ENCODE measurements around the gene ANTXR1. TPM values are rescaled to one million over a fixed set of nuclear protein-coding genes. Genes with fewer than 3 reads are reported as not detected.

ANTXR1 gene
- total RNA-seq (10 to 100 TPM; 45.7 to 65.0 TPM), polyA plus RNA-seq (ENCODE audit: insufficient read length in 2 of 2) (10 to 100 TPM; 47.5 to 47.8 TPM)
- long read RNA-seq, donor 1, full-length matches to known transcripts, result 5 of 5 reads
- long read RNA-seq, donor 1, partial matches to known transcripts, result 0 of 5 reads
- long read RNA-seq, donor 1, other reads (novel, unspliced or antisense), result 0 of 5 reads
- long read RNA-seq, donor 2, full-length matches to known transcripts, result 4 of 4 reads
- long read RNA-seq, donor 2, partial matches to known transcripts, result 0 of 4 reads
- long read RNA-seq, donor 2, other reads (novel, unspliced or antisense), result 0 of 4 reads
- long read RNA-seq, donor 3, full-length matches to known transcripts, result 3 of 3 reads
- long read RNA-seq, donor 3, partial matches to known transcripts, result 0 of 3 reads
- long read RNA-seq, donor 3, other reads (novel, unspliced or antisense), result 0 of 3 reads
- long read RNA-seq, donor 4, full-length matches to known transcripts, result 2 of 26 reads
- long read RNA-seq, donor 4, partial matches to known transcripts, result 24 of 26 reads
- long read RNA-seq, donor 4, other reads (novel, unspliced or antisense), result 0 of 26 reads

DNA sequence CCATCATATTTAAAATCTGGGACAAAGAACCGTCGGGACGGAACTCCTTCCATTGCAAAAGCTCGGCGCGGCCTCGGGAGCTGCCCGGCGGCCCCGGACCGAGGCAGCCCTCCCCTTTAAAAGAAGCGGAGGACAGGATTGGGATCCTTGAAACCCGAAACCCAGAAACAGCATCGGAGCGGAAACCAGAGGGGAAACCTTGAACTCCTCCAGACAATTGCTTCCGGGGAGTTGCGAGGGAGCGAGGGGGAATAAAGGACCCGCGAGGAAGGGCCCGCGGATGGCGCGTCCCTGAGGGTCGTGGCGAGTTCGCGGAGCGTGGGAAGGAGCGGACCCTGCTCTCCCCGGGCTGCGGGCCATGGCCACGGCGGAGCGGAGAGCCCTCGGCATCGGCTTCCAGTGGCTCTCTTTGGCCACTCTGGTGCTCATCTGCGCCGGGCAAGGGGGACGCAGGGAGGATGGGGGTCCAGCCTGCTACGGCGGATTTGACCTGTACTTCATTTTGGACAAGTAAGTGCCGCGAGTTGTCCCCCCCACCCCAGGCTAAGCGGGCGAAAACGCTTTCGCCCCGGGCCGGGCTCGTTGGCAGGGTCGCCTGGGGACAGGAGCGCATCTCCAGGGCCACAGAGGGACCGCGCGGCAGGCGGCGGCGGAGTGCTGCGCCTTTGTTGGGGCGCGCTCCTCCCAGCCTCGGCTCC, at the start of gene ANTXR1:
Gene ANTXR1, plus strand, starts transcription at position 38 of the 698 bp plus-strand sequence. Its CDS starts 321 bp downstream, at position 359.
- H3K9me3 ChIP-seq (ENCODE audit: control insufficient read depth, insufficient read depth, low read length), result no peaks in the 10 kb centered on the region
- peaks cover 12% of the 10 kb centered on the region for H3K4me1 ChIP-seq (ENCODE audit: control insufficient read depth, insufficient read depth, low read length)
- no peaks in the 10 kb centered on the region for H3K36me3 ChIP-seq (ENCODE audit: control insufficient read depth, insufficient read depth, low read length)
- peak within 1 kb of the TSS; percentile 89 for H3K27ac ChIP-seq (ENCODE audit: low read depth, low read length)
- WGBS (ENCODE audit: insufficient coverage), result under 1% methylated on average over 63 of the region's 63 CpGs
- H3K4me3 ChIP-seq (ENCODE audit: low read depth, low read length), result peak within 1 kb of the TSS; percentile 93
- DNase-seq (ENCODE audit: low read depth in 4 of 6, low spot score in 6 of 6), result peak in 5 of 6 donors; percentile 66 to 95 (median 71)
- peaks cover 4% of the 10 kb centered on the region for H3K27me3 ChIP-seq (ENCODE audit: control insufficient read depth, insufficient read depth, low read length)

DNA sequence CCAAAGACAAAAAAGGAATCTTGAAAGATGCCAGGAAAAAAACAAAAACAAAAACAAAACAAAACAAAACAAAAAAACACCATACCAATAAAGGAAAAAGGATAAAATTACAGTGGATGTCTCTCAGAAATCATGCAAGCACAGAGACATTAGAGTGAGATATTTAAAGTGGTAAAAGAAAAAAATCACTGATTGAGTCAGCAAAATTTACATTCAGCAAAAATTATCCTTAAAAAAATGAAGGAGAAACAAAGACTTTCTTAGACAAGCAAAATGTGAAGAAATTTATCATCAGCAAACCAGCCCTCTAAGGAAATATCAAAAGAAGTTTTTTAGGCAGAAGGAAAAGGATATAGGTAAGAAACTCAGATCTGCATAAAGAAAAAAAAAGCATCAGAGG, 48.7 kb upstream of the ANTXR1 start:
- Histone ChIP-seq H3K9me3 (ENCODE audit: control insufficient read depth, insufficient read depth, low read length) (no peaks in the 10 kb centered on the region), H3K36me3 (ENCODE audit: control insufficient read depth, insufficient read depth, low read length) (no peaks in the 10 kb centered on the region), H3K27me3 (ENCODE audit: control insufficient read depth, insufficient read depth, low read length) (no peaks in the 10 kb centered on the region), H3K4me3 (ENCODE audit: low read depth, low read length) (no peak overlapping the region), H3K27ac (ENCODE audit: low read depth, low read length) (no peak overlapping the region), H3K4me1 (ENCODE audit: control insufficient read depth, insufficient read depth, low read length) (no peaks in the 10 kb centered on the region)
- no peak for DNase-seq (ENCODE audit: low read depth in 4 of 6, low spot score in 6 of 6)

DNA sequence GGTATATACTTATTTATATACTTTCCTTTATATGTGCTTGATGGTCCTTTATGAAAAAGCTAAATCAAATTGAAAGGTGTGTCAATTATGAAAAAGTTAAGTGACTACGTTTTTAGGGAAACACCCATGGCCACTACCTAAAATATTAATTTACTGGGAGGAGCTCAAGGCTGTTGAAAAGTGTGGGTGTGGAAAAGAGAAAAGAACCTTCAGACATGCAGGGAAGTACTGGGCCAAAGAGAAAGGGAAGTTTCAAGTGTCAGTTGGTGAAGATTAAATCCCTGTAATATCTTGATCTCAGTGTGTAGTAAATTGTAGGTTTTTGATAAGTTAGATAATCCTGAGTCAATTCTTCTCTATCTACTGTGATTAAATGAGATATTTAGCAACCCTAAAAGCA, 44.8 kb upstream of the ANTXR1 start:
- DNase-seq (ENCODE audit: low read depth in 4 of 6, low spot score in 6 of 6), result no peak

DNA sequence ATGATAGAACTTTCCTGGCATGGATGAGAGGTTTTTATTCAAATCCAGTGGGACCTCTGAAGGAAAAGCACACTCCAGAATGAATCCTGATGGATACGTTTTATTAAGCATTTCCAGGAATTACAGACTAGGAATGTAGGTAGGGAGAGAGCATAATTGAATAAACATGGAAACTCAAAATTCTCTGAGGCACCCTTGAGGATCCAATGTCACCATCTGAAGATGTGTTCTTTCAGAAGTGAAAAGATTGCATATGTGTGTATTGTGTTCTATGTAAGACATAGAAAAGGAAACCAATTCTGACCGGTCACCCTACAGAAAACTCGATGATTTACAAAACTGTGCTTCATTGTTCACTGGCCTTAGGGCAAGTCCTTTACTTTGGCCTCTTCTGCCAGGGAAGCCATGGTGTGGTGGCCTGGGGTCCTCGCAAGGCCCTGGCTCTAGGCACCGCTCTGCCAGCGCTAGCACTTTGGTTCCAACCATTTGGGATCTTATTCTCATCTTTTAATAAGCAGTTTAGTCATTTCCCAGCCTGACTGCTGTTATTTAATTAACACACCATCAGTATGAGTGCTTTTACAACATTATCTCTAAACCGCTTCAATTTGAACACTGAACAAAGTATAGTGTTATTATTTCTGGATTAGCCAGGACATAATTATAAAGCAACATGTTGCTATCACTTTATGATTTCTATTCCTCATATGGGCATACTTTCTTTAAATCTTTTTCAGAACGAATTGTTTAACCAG, 43.1 kb upstream of the ANTXR1 start:
- no peak overlapping the region for H3K27ac ChIP-seq (ENCODE audit: low read depth, low read length)
- H3K36me3 ChIP-seq (ENCODE audit: control insufficient read depth, insufficient read depth, low read length), result no peaks in the 10 kb centered on the region
- peak in 1 of 6 donors; percentile 54 for DNase-seq (ENCODE audit: low read depth in 4 of 6, low spot score in 6 of 6)
- H3K9me3 ChIP-seq (ENCODE audit: control insufficient read depth, insufficient read depth, low read length), result no peaks in the 10 kb centered on the region
- WGBS (ENCODE audit: insufficient coverage), result 84% methylated on average over 7 of the region's 8 CpGs
- no peaks in the 10 kb centered on the region for H3K27me3 ChIP-seq (ENCODE audit: control insufficient read depth, insufficient read depth, low read length)
- no peak overlapping the region for H3K4me3 ChIP-seq (ENCODE audit: low read depth, low read length)
- H3K4me1 ChIP-seq (ENCODE audit: control insufficient read depth, insufficient read depth, low read length), result no peaks in the 10 kb centered on the region

More for the DNA sequence above, 44.8 kb upstream of the ANTXR1 start:
- no CpG with 5 or more reads among the region's 1 CpG for WGBS (ENCODE audit: insufficient coverage)
- Histone ChIP-seq H3K4me1 (ENCODE audit: control insufficient read depth, insufficient read depth, low read length) (no peaks in the 10 kb centered on the region), H3K27me3 (ENCODE audit: control insufficient read depth, insufficient read depth, low read length) (no peaks in the 10 kb centered on the region), H3K36me3 (ENCODE audit: control insufficient read depth, insufficient read depth, low read length) (no peaks in the 10 kb centered on the region), H3K4me3 (ENCODE audit: low read depth, low read length) (no peak overlapping the region), H3K27ac (ENCODE audit: low read depth, low read length) (no peak overlapping the region), H3K9me3 (ENCODE audit: control insufficient read depth, insufficient read depth, low read length) (no peaks in the 10 kb centered on the region)

DNA sequence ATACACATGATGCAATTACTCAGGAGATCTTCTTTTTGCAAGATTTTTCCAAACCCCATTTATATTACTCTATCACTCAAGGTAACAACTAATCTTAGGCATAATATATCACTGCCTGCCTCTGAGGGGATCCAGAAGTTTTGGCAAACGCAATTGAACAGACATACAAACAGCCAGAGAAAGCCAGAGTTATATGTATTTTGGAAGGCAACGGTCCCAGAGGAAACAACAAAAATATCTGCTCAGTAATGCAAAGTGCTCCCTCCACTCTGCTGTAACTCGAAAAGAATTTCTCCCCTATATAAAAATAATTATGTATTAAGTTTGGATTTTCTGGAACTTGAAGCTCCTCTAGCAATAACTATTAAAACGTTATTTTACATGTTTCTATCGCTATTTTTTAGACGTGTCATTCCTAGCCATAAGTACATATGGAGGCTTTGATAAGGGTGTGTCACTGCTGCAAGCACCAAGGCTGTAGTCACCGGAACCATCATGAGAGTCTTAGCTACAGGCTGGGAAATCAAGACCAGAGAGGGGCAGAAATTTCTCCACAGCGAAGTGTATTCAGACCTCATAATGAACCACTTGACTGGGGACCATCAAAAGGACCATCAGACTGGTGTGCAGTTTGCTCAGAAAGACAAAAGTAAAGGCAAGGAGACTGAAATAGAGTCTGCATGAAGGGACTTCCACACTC, 42.3 kb upstream of the ANTXR1 start:
- Histone ChIP-seq H3K4me3 (ENCODE audit: low read depth, low read length) (no peak overlapping the region), H3K36me3 (ENCODE audit: control insufficient read depth, insufficient read depth, low read length) (no peaks in the 10 kb centered on the region), H3K27me3 (ENCODE audit: control insufficient read depth, insufficient read depth, low read length) (no peaks in the 10 kb centered on the region), H3K4me1 (ENCODE audit: control insufficient read depth, insufficient read depth, low read length) (no peaks in the 10 kb centered on the region), H3K9me3 (ENCODE audit: control insufficient read depth, insufficient read depth, low read length) (no peaks in the 10 kb centered on the region), H3K27ac (ENCODE audit: low read depth, low read length) (no peak overlapping the region)
- DNase-seq (ENCODE audit: low read depth in 4 of 6, low spot score in 6 of 6), result no peak
- WGBS (ENCODE audit: insufficient coverage), result 90% methylated on average over 2 of the region's 8 CpGs

DNA sequence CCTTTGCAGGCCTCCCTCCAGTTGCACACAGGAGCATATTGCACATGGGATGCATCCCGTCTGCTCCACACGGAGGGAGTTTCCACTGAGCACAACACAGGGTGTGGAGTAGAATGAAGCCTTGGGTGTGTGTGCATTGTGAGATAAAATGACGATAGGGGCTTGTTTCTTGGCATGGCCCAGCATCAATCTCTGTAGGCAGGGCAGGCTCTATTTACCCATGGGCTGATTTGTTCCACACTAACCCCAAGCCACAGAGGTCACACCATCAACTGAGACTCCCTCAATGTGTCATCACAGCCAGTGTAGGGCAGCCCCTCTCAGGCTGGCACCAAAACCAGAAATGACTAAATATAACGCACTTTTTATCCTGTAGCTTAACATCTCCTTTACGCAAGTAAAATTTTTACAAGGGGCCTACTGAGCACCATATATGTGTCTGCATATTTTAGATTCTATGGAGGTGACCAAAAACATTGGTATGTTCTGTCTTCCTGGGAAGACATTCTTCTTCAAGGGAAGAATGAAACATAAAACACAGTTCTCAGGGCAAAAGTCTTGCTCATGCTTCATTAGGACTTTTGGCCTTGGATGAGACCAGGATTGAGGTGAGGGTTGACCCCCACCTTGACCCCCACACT, 41.3 kb upstream of the ANTXR1 start:
- Histone ChIP-seq H3K27ac (ENCODE audit: low read depth, low read length) (no peak overlapping the region), H3K36me3 (ENCODE audit: control insufficient read depth, insufficient read depth, low read length) (no peaks in the 10 kb centered on the region), H3K27me3 (ENCODE audit: control insufficient read depth, insufficient read depth, low read length) (no peaks in the 10 kb centered on the region), H3K4me3 (ENCODE audit: low read depth, low read length) (no peak overlapping the region), H3K9me3 (ENCODE audit: control insufficient read depth, insufficient read depth, low read length) (no peaks in the 10 kb centered on the region), H3K4me1 (ENCODE audit: control insufficient read depth, insufficient read depth, low read length) (no peaks in the 10 kb centered on the region)
- 51% methylated on average over 3 of the region's 5 CpGs for WGBS (ENCODE audit: insufficient coverage)
- DNase-seq (ENCODE audit: low read depth in 4 of 6, low spot score in 6 of 6), result no peak

DNA sequence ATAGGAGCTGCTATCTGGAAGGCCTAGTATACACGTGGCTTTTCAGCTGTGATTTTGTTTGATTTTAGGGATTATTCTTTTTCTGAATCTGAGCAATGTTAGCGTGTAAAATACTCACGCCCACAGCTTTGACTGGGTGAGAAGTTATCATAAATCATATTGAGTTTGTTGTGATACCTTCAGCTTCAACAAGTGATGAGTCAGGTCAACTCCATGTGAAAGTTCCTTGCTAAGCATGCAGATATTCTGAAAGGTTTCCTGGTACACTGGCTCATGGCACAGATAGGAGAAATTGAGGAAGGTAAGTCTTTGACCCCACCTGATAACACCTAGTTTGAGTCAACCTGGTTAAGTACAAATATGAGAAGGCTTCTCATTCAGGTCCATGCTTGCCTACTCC, 38.7 kb upstream of the ANTXR1 start, which contains the start of gene GKN1:
Gene GKN1, plus strand, starts transcription at position 386 of the 400 bp plus-strand sequence. CDS start 42 bp downstream, outside the sequence.
- WGBS (ENCODE audit: insufficient coverage), result no CpG with 5 or more reads among the region's 3 CpGs
- H3K4me1 ChIP-seq (ENCODE audit: control insufficient read depth, insufficient read depth, low read length), result no peaks in the 10 kb centered on the region
- no peak within 1 kb of the TSS for H3K4me3 ChIP-seq (ENCODE audit: low read depth, low read length)
- no peak for DNase-seq (ENCODE audit: low read depth in 4 of 6, low spot score in 6 of 6)
- no peaks in the 10 kb centered on the region for H3K9me3 ChIP-seq (ENCODE audit: control insufficient read depth, insufficient read depth, low read length)
- no peaks in the 10 kb centered on the region for H3K27me3 ChIP-seq (ENCODE audit: control insufficient read depth, insufficient read depth, low read length)
- H3K36me3 ChIP-seq (ENCODE audit: control insufficient read depth, insufficient read depth, low read length), result no peaks in the 10 kb centered on the region
- no peak within 1 kb of the TSS for H3K27ac ChIP-seq (ENCODE audit: low read depth, low read length)

DNA sequence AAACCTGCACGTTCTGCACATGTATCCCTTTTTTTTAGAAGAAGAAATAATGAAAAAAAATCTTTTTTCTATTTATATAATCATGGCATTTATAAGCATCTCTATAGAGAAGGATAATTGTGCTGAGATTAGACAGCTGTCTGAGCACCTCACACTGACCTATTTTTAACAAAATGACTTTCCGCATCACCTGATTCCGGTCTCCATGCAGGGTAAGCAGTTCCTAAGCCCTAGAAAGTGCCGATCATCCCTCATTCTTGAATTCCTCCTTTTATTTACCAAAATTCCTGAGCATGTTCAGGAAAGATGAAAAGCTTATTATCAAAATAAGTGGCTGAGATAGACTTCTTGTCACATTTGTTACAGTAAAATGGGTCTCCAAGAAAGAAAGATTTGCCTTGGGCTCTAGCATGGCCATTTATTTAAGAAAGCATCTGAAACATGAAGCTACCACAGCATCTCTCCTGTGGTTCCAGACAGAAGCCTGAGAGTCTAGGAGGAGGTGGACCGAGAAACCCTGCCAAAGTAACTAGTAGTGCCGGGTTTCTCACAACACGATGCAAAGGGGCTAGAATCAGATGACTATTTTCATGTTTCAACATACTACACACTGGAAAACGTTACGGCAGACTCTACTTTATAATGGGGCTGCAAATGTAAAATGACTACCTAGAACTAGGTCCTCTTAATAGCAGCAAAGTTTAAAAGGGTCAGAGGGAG, 37.9 kb upstream of the ANTXR1 start:
- no peak for DNase-seq (ENCODE audit: low read depth in 4 of 6, low spot score in 6 of 6)
- no peaks in the 10 kb centered on the region for H3K27me3 ChIP-seq (ENCODE audit: control insufficient read depth, insufficient read depth, low read length)
- no peaks in the 10 kb centered on the region for H3K4me1 ChIP-seq (ENCODE audit: control insufficient read depth, insufficient read depth, low read length)
- no peak overlapping the region for H3K27ac ChIP-seq (ENCODE audit: low read depth, low read length)
- no peaks in the 10 kb centered on the region for H3K36me3 ChIP-seq (ENCODE audit: control insufficient read depth, insufficient read depth, low read length)
- 100% methylated on average over 2 of the region's 9 CpGs for WGBS (ENCODE audit: insufficient coverage)
- no peak overlapping the region for H3K4me3 ChIP-seq (ENCODE audit: low read depth, low read length)
- no peaks in the 10 kb centered on the region for H3K9me3 ChIP-seq (ENCODE audit: control insufficient read depth, insufficient read depth, low read length)

Data from spinal cord (tissue), 10 donors.